ENCODE measurements around the gene IFI16.

The IFI16 gene

GRCh38 chr1:158979229-158979628 lies 30.5 kb upstream of the IFI16 start:
- Histone ChIP-seq H3K9ac (ENCODE audit: low read depth, low read length, poor library complexity) (no peak overlapping the region), H2AFZ (ENCODE audit: low read length) (no peak overlapping the region), H2BK120ac (ENCODE audit: low read depth, low read length) (no peak overlapping the region), H3K27me3 (ENCODE audit: control insufficient read depth in 3 of 3, insufficient read depth in 3 of 3, low read depth in 1 of 3, low read length in 3 of 3) (no peaks in the 10 kb centered on the region), H3K4me1 (ENCODE audit: control insufficient read depth in 2 of 2, insufficient read depth in 1 of 2, low read depth in 1 of 2, low read length in 2 of 2) (no peaks in the 10 kb centered on the region), H3K36me3 (replicated peaks in 1 of 2; ENCODE audit: control insufficient read depth in 2 of 2, insufficient read depth in 2 of 2, low read length in 2 of 2) (no peaks in the 10 kb centered on the region), H3K27ac (replicated peaks; ENCODE audit: low read length) (no peak overlapping the region), H3K23ac (ENCODE audit: low read depth, low read length, poor library complexity) (no peak overlapping the region), H3K9me3 (replicated peaks in 1 of 2; ENCODE audit: control insufficient read depth in 2 of 2, insufficient read depth in 1 of 2, low read depth in 1 of 2, low read length in 2 of 2) (no peaks in the 10 kb centered on the region), H3K14ac (ENCODE audit: low read length) (no peak overlapping the region), H3K4me2 (ENCODE audit: insufficient read depth, low read length, poor library complexity, severe bottlenecking) (no peak overlapping the region), H3K79me1 (ENCODE audit: low read depth, low read length) (no peaks in the 10 kb centered on the region), H4K8ac (ENCODE audit: low read depth, low read length) (no peak overlapping the region), H3K4me3 (ENCODE audit: low read length in 2 of 2) (no peak overlapping the region), H2BK15ac (ENCODE audit: low read length) (no peak overlapping the region), H2BK12ac (ENCODE audit: low read length) (no peak overlapping the region), H2BK5ac (ENCODE audit: low read length) (no peak overlapping the region), H3K18ac (ENCODE audit: low read length) (no peak overlapping the region), H4K91ac (ENCODE audit: low read depth, low read length, poor library complexity) (no peak overlapping the region), H2AK5ac (ENCODE audit: low read depth, low read length) (no peak overlapping the region), H3K4ac (ENCODE audit: low read length) (no peak overlapping the region)
- WGBS, 2 donors (ENCODE audit: extremely low coverage in 2 of 2, insufficient read length in 2 of 2, insufficient replicate concordance in 1 of 2): no CpG with 5 or more reads among the region's 1 CpG
- DNase-seq (ENCODE audit: low spot score): no peak

- Histone ChIP-seq H3K4me1 (ENCODE audit: control insufficient read depth in 2 of 2, insufficient read depth in 1 of 2, low read depth in 1 of 2, low read length in 2 of 2) (no peaks in the 10 kb centered on the region), H2BK12ac (ENCODE audit: low read length) (no peak overlapping the region), H3K23ac (ENCODE audit: low read depth, low read length, poor library complexity) (no peak overlapping the region), H3K9me3 (replicated peaks in 1 of 2; ENCODE audit: control insufficient read depth in 2 of 2, insufficient read depth in 1 of 2, low read depth in 1 of 2, low read length in 2 of 2) (no peaks in the 10 kb centered on the region), H3K36me3 (replicated peaks in 1 of 2; ENCODE audit: control insufficient read depth in 2 of 2, insufficient read depth in 2 of 2, low read length in 2 of 2) (no peaks in the 10 kb centered on the region), H3K79me1 (ENCODE audit: low read depth, low read length) (no peaks in the 10 kb centered on the region), H2AK5ac (ENCODE audit: low read depth, low read length) (no peak overlapping the region), H3K4ac (ENCODE audit: low read length) (no peak overlapping the region), H3K27ac (replicated peaks; ENCODE audit: low read length) (no peak overlapping the region), H4K91ac (ENCODE audit: low read depth, low read length, poor library complexity) (no peak overlapping the region), H3K14ac (ENCODE audit: low read length) (no peak overlapping the region), H2BK15ac (ENCODE audit: low read length) (no peak overlapping the region), H3K4me2 (ENCODE audit: insufficient read depth, low read length, poor library complexity, severe bottlenecking) (no peak overlapping the region), H2AFZ (ENCODE audit: low read length) (no peak overlapping the region), H2BK5ac (ENCODE audit: low read length) (no peak overlapping the region), H3K18ac (ENCODE audit: low read length) (no peak overlapping the region), H3K9ac (ENCODE audit: low read depth, low read length, poor library complexity) (no peak overlapping the region), H3K27me3 (ENCODE audit: control insufficient read depth in 3 of 3, insufficient read depth in 3 of 3, low read depth in 1 of 3, low read length in 3 of 3) (no peaks in the 10 kb centered on the region), H3K4me3 (ENCODE audit: low read length in 2 of 2) (no peak overlapping the region), H2BK120ac (ENCODE audit: low read depth, low read length) (no peak overlapping the region), H4K8ac (ENCODE audit: low read depth, low read length) (no peak overlapping the region)
- DNase-seq (ENCODE audit: low spot score): no peak
- no CpG with 5 or more reads among the region's 2 CpGs for WGBS, 2 donors (ENCODE audit: extremely low coverage in 2 of 2, insufficient read length in 2 of 2, insufficient replicate concordance in 1 of 2)
These were observed 26.5 kb upstream of the IFI16 start for GRCh38 chr1:158983235-158983634.

DNA sequence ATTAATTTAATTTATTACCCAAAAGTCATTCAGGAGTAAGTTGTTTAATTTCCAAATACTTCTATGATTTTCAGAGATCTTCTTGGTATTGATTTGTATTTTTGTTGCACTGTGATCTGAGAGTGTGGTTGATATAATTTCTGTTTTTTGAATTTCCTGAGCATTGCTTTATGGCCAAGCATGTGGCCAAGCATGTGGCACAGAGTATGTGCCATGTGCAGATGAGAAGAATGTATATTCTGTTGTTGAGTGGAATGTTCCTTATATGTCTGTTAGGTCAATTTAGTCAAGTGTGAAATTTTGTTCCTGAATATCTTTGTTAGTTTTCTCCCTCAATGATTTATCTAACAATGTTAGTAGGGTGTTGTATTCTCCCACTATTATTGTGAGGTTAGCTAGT lies 25.3 kb upstream of the IFI16 start:
- DNase-seq (ENCODE audit: low spot score): no peak
- Histone ChIP-seq H4K8ac (ENCODE audit: low read depth, low read length) (no peak overlapping the region), H3K27me3 (ENCODE audit: control insufficient read depth in 3 of 3, insufficient read depth in 3 of 3, low read depth in 1 of 3, low read length in 3 of 3) (no peaks in the 10 kb centered on the region), H3K9me3 (replicated peaks in 1 of 2; ENCODE audit: control insufficient read depth in 2 of 2, insufficient read depth in 1 of 2, low read depth in 1 of 2, low read length in 2 of 2) (no peaks in the 10 kb centered on the region), H3K36me3 (replicated peaks in 1 of 2; ENCODE audit: control insufficient read depth in 2 of 2, insufficient read depth in 2 of 2, low read length in 2 of 2) (no peaks in the 10 kb centered on the region), H3K79me1 (ENCODE audit: low read depth, low read length) (no peaks in the 10 kb centered on the region), H4K91ac (ENCODE audit: low read depth, low read length, poor library complexity) (no peak overlapping the region), H3K4ac (ENCODE audit: low read length) (no peak overlapping the region), H2BK12ac (ENCODE audit: low read length) (no peak overlapping the region), H3K18ac (ENCODE audit: low read length) (no peak overlapping the region), H2AK5ac (ENCODE audit: low read depth, low read length) (no peak overlapping the region), H3K23ac (ENCODE audit: low read depth, low read length, poor library complexity) (no peak overlapping the region), H3K9ac (ENCODE audit: low read depth, low read length, poor library complexity) (no peak overlapping the region), H3K27ac (replicated peaks; ENCODE audit: low read length) (no peak overlapping the region), H3K4me2 (ENCODE audit: insufficient read depth, low read length, poor library complexity, severe bottlenecking) (no peak overlapping the region), H2BK15ac (ENCODE audit: low read length) (no peak overlapping the region), H2BK5ac (ENCODE audit: low read length) (no peak overlapping the region), H2BK120ac (ENCODE audit: low read depth, low read length) (no peak overlapping the region), H3K4me1 (ENCODE audit: control insufficient read depth in 2 of 2, insufficient read depth in 1 of 2, low read depth in 1 of 2, low read length in 2 of 2) (no peaks in the 10 kb centered on the region), H2AFZ (ENCODE audit: low read length) (no peak overlapping the region), H3K4me3 (ENCODE audit: low read length in 2 of 2) (no peak overlapping the region), H3K14ac (ENCODE audit: low read length) (no peak overlapping the region)

DNA sequence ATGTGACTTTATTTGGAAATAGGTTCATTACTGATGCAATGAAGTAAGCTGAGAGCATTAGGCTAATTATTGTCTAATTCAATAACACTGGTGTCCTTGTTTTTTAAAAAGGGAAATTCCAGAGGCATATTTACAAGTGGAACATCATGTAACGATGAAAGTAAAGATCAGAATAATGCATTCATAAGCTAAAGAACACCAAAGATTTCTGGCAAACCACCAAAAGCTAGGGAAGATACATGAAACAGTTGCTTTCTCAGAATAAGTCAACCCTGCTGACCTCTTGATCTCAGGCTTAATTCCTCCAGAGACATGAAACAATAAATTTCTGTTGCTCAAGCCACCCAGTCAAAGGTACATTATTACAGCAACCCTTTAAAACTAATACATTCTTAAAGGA lies 20.3 kb upstream of the IFI16 start:
- Histone ChIP-seq H4K91ac (ENCODE audit: low read depth, low read length, poor library complexity) (no peak overlapping the region), H3K79me1 (ENCODE audit: low read depth, low read length) (no peaks in the 10 kb centered on the region), H2AK5ac (ENCODE audit: low read depth, low read length) (no peak overlapping the region), H2BK15ac (ENCODE audit: low read length) (no peak overlapping the region), H3K9ac (ENCODE audit: low read depth, low read length, poor library complexity) (no peak overlapping the region), H3K4me2 (ENCODE audit: insufficient read depth, low read length, poor library complexity, severe bottlenecking) (no peak overlapping the region), H3K4me3 (ENCODE audit: low read length in 2 of 2) (no peak overlapping the region), H4K8ac (ENCODE audit: low read depth, low read length) (no peak overlapping the region), H3K14ac (ENCODE audit: low read length) (no peak overlapping the region), H3K27ac (replicated peaks; ENCODE audit: low read length) (no peak overlapping the region), H3K23ac (ENCODE audit: low read depth, low read length, poor library complexity) (no peak overlapping the region), H2AFZ (ENCODE audit: low read length) (no peak overlapping the region), H2BK12ac (ENCODE audit: low read length) (no peak overlapping the region), H3K18ac (ENCODE audit: low read length) (no peak overlapping the region), H2BK5ac (ENCODE audit: low read length) (no peak overlapping the region), H3K36me3 (replicated peaks in 1 of 2; ENCODE audit: control insufficient read depth in 2 of 2, insufficient read depth in 2 of 2, low read length in 2 of 2) (no peaks in the 10 kb centered on the region), H3K4ac (ENCODE audit: low read length) (no peak overlapping the region), H3K4me1 (ENCODE audit: control insufficient read depth in 2 of 2, insufficient read depth in 1 of 2, low read depth in 1 of 2, low read length in 2 of 2) (no peaks in the 10 kb centered on the region), H3K27me3 (ENCODE audit: control insufficient read depth in 3 of 3, insufficient read depth in 3 of 3, low read depth in 1 of 3, low read length in 3 of 3) (no peaks in the 10 kb centered on the region), H3K9me3 (replicated peaks in 1 of 2; ENCODE audit: control insufficient read depth in 2 of 2, insufficient read depth in 1 of 2, low read depth in 1 of 2, low read length in 2 of 2) (no peaks in the 10 kb centered on the region), H2BK120ac (ENCODE audit: low read depth, low read length) (no peak overlapping the region)
- WGBS, 2 donors (ENCODE audit: extremely low coverage in 2 of 2, insufficient read length in 2 of 2, insufficient replicate concordance in 1 of 2): no CpG with 5 or more reads among the region's 1 CpG
- no peak for DNase-seq (ENCODE audit: low spot score)
